HG02642 (cell line): ENCODE measurements around the gene PVR.
"Not testable (repeated sequence)": the region's sequence is repeated elsewhere in the genome, so short reads cannot be mapped to it uniquely, and the experiment has no call there.

Experiments
- ATAC-seq: cut with Tn5 transposase; IDR thresholded peaks from one replicate; pipeline ENCODE4 v1.9.1; 2021; ENCODE audit warnings: mild to moderate bottlenecking; ENCODE audit not compliant: unreplicated experiment, poor library complexity

Gene PVR

DNA sequence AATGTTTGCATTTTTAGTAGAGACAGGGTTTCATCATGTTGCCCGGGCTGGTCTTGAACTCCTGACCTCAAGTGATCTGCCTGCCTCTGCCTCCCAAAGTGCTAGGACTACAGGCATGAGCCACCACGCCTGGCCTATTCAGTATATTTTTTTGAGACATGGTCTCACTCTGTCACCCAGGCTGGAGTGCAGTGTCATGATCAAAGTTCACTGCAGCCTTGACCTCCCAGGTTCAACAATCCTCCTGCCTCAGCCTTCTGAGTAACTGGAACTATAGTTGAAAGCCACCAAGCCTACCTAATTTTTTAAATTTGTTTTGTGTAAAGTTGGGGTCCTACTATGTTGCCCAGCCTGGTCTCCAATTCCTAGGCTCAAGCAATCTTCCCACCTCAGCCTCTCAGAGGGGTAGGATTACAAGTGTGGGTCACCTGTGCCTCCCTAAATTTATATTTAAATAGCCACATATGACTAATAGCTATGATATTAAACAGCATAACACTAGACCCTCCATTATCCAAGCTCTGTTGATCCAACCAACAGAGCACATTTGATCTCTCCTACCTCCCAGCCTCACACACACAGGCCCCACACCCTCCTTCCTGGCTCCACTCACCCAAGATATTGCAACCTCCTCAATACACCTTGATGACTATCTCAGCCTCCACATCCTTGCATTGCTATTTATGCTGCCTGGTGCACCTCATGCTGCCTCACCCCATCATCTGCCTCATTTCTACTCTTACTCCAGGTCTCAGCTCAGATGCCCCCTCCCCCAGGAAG lies 25.5 kb downstream of the PVR start:
- ATAC-seq = no peak

DNA sequence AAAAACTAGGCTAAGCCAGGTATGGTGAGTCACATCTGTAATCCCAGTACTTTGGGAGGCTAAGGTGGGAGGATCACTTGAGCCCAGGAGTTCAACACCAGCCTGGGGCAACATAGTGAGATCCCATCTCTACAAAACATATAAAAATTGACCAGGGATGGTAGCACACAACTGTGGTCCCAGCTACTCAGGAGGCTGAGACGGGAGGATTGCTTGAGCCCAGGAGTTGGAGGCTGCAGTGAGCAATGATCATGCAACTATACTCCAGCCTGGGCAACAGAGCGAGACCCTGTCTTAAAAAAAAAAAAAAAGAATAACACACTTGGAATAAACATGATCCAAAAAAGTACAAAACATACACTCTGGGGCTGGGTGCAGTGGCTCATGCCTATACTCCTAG lies 26.3 kb downstream of the PVR start:
- ATAC-seq = not testable (repeated sequence)

DNA sequence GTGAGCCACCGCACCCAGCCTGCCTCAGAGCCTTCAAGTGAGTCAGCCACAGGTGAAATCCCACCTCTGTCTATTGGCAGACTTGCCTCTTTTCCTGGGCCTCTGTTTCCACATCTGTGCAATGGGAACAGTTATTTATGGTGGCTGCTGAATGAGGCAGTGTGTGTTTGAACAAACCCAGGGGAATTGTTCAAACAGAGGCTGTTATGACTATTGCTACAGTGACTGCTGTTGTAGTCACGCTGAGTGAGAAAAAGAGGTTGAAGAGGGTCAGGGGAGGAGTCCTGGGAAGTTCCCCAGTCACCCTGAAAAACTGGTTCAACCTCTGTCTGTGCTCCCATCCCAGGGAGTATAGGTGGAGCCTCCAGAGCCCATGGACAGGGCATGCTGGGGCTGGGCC lies 27.7 kb downstream of the PVR start, which contains the start of gene CEACAM19:
Gene CEACAM19 (plus strand): TSS at position 83 of the 400 bp plus-strand sequence. CDS start 450 bp downstream, outside the sequence.
- ATAC-seq = no peak

DNA sequence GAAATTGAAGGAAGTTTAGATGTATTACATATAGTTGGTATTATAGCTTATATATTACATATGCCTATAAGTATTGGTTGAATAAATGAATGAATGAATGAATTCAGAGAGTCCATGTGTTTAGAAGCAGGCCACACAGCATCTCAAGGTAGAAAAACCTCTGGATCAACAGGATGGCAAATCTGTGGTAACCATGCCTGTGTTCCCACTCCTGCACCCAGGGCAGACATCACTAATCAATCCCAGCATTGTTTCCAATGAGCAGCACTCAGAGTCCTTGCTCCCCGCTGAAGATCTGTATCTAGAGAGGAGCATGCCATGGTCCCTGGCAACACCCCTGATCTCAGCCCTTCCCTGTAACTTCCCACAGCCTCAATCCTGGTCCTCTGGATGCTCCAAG lies 28.5 kb downstream of the PVR start:
- no peak for ATAC-seq

DNA sequence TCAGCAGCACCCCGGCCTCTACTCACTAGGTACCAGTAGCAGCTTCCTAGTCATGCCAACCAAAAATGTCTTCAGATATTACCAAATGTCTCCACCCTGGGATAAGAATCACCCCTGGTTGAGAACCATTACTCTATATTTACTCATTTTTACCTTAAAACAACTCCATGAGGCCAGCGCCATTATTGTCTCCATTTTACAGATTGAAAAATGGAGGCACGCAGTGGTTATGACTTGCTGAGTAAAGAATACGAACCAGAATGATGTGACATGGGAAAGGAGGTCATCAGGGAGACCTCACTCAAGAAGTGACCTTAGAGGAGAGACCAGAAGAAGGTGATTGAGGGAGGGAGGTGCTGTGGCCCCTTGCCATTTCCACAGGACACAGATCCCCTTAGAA lies 29.8 kb downstream of the PVR start:
- ATAC-seq = no peak

GRCh38 chr19:44675521-44675920 lies 31.8 kb downstream of the PVR start:
- no peak for ATAC-seq

GRCh38 chr19:44677019-44677811 lies 33.5 kb downstream of the PVR start:
- no peak for ATAC-seq

GRCh38 chr19:44680536-44680935 lies 36.8 kb downstream of the PVR start:
- ATAC-seq = no peak

DNA sequence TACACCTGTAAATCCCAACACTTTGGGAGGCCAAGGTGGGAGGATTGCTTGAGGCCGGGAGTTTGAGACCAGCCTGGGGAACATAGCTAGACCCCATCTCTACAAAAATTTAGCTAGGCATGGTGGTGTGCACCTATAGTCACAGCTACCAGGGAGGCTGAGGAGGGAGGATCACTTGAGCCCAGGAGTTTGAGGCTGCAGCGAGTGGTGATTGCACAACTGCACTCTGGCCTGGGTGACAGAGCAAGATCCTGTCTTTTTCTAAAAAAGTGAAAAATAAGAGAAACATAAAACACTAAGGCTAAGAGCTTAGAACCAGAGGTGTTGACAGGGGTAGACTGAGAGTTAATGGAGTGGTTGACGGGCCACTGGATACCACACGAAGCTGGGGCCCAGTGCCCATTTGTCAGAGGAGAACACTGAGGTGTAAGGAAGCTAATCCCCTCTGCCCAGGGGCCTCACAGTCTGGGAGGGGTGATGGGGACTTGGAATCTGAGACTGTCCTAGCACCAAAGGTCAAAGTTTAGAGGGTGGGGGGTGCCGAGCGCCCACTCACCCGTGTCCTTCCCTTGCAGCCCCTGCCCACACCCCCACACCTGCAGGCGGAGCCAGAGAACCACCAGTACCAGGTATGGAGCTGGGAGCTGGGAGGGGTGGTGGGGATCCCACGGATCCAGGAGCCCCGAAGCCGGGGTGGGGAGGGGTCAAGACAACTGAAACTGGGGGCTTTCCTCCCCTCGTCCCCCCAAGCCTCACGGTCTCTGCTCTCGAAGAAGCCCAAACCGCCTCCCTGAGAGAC lies 38.5 kb downstream of the PVR start:
- ATAC-seq = no peak

- ATAC-seq = no peak
Observed at GRCh38 chr19:44682807-44683206, 39.1 kb downstream of the PVR start.

GRCh38 chr19:44683434-44684210 lies 39.9 kb downstream of the PVR start:
- no peak for ATAC-seq

- ATAC-seq = not testable (repeated sequence)
Observed at GRCh38 chr19:44684396-44684795, 40.7 kb downstream of the PVR start.

DNA sequence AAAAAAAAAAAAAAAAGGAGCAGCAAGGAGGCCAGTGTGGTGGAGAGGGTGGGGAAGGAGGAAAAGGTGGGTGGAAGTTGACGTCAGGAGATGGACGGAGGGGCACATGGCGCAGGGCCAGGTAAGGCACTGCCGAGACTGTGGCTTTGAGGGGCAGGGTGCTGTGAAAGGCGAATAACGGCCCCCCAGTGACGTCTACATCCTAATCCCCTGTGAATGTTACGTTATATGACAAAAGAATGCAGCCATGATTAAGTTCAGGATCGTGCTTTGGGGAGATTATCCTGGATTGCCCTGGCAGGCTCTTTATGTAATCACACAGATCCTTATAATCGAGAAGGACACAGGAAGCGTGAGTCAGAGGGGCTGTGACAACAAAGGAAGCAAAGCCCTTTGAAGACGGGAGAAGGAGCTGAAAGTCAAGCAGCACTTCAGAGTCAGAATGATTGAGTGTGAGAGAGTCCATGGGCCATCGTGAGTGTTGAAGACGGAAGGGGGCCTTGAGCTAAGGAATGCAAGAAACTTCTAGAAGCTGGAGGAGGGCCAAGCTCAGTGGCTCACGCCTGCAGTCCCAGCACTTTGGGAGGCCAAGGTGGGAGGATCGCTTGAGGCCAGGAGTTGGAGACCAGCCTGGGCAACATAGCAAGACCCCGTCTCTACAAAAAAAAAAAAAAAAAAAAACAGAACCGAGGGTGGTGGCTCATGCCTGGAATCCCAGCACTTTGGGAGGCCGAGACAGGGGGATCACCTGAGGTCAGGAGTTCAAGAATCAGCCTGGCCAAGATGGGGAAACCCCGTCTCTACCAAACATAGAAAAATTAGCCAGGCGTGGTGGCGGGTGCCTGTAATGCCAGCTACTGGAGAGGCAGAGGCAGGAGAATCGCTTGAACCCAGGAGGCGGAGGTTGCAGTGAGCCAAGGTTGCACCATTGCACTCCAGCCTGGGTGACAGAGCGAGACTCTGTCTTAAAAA lies 41.5 kb downstream of the PVR start:
- ATAC-seq = no peak

DNA sequence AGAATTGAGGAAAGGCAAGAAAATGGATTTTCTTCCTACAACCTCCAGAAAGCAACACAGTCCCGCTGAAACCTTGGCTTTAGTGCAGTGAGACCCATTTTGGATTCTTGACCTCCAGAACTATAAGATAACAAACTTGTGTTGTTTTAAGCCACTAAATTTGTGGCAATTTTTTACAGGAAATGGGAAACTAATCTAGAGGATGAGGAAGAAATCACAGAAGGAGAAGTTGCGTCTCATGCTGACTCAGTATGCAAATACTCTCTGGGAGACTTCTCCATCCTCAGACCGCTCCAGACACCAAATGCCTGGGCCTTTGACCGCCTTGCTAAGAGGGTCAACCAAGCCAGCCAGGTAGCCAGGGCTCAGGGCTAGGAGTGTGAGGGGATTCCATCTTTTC lies 42.2 kb downstream of the PVR start:
- ATAC-seq = no peak

DNA sequence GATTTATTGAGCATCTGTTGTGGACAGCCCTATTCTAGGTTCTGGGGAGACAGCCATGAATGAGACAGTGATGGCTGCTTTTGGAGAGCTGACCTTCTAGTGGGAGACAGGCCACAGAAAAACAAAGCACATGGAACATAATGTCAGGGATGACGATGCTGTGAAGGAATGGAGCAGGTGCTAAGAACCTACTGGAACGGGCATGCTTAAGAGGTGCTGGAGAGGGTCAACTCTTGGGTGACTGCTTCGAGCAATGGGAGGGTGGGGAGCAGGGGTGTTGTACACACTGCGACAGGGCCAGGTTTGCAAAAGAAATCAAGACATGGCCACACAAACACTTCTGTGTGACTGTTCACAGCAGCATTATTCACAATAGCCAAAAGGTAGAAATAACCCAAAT lies 43.2 kb downstream of the PVR start:
- ATAC-seq = no peak

GRCh38 chr19:44687888-44688287 lies 44.2 kb downstream of the PVR start:
- no peak for ATAC-seq

DNA sequence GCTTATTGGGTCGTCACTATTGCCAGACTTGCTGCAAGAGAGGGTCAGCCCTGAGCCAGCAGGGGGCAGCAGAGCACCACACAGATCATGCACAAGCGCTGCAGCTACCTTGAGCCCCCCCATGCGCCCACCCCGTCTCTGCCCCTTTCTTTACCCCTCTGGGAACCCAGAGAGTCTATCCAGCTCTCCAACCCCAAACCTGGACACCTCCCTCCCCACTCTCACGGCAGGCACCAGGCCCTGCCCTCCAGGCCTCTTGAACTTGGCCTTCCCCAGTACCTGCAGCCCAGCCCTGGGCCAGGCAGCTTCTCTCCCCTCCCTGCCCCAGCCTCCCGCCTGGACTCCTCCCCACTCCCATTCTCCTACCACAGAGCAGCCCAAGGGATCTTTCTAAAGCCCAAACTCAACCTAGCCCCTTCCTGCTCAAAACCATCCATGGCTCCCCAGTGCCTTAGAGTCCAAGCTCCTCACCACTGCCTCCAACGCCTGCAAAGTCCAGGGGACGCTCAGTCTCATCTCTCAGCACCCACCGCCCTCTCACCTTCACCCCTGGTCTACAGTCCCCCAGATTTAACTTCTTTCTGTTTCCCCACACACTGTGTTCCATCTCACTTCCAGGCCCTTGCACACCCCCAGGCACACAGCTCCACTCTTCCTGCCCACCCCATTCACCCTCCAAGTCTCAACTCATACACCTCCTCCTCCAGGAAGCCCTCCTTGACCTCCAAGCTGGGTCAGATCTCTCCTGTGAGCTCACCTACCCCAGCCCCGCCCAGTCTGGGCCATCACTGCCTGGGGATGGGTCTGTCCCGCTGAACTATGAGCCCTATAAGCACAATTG lies 45.8 kb downstream of the PVR start:
- no peak for ATAC-seq

DNA sequence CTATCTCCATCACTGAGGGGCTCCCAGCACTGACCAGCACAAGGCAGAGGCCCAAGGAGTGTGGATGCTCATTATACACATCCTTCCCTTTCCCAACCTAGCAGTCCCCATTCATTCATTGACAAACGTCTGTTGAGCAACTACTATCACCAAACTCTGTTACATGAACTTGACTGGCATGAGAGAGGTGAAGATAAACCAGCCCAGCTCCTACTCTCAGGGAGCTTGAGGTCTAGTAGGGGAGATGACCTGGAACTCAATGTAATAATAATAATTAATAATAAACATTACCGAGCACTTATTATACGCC lies 46.4 kb downstream of the PVR start:
- ATAC-seq = no peak
